ENCODE results near the gene P2RX1. TPM values are rescaled to one million over a fixed set of nuclear protein-coding genes. Genes with fewer than 3 reads are reported as not detected.

Gene P2RX1
- total and polyA plus RNA-seq, 2 donors (not counting 1 experiment from before 2014, with no cell fraction given), result 25.7 to 84.7 TPM

DNA sequence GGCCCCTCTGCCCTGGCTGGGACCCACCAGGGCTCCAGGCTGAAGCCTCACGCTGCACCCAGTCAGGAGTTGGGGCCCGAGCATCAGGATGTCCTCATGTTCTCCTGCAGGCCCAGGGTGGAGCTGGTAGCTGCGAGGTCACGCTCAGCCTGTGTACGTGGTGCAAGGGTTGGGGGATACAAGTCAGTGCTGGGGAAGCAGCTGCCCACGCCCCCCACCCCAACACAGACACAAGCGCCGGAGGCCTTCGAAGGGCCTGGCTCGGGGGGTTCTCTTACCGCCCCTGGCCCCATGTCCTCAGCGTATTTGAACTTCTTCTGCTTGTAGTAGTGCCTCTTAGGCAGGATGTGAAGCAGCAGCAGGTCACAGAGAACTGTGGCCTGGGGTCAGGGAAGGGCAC is 18.5 kb downstream of the P2RX1 start:
- 93% methylated on average over 10 of the region's 12 CpGs for WGBS (ENCODE audit: insufficient coverage)

DNA sequence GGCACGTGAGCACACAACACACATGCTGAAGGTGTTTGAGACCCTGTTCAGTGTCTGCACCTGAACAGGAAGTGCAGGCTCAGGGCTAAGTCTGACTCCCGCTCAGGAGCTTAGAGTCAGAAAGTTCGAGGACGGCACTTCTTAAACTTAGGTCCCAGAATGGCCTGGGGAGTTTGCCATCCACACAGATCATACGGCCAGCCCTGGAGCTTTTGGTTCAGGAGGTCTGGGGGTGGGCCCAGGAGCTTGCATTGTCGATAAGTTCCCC is 19.4 kb downstream of the P2RX1 start:
- peaks cover 3% of the 10 kb centered on the region for H3K79me2 ChIP-seq (ENCODE audit: control insufficient read depth, insufficient read depth, low read length)
- H3K9me3 ChIP-seq (ENCODE audit: control extremely low read depth in 1 of 3, control insufficient read depth in 2 of 3, insufficient read depth in 1 of 3, low read length in 2 of 3), result no peaks in the 10 kb centered on the region
- no peak for DNase-seq
- intact Hi-C loops (cut with micrococcal nuclease), result no loop called here
- no peaks in the 10 kb centered on the region for H3K27me3 ChIP-seq (replicated peaks in 1 of 4; ENCODE audit: control extremely low read depth in 1 of 4, control insufficient read depth in 3 of 4, insufficient read depth in 4 of 4, low read length in 3 of 4)
- 82% methylated on average over 6 of the region's 6 CpGs for WGBS (ENCODE audit: insufficient coverage)
- H4K20me1 ChIP-seq (ENCODE audit: control insufficient read depth, insufficient read depth, low read length, poor library complexity, severe bottlenecking), result no peaks in the 10 kb centered on the region
- H3K4me3 ChIP-seq (ENCODE audit: control extremely low read depth in 1 of 5, extremely low read depth in 1 of 5, insufficient read depth in 1 of 5, low read depth in 2 of 5, low read length in 4 of 5), result no peak overlapping the region
- Mint-ChIP-seq H3K4me1 (peaks cover 20% of the 10 kb centered on the region), H3K9me3 (ENCODE audit: insufficient read depth) (no peaks in the 10 kb centered on the region), H3K27me3 (no peaks in the 10 kb centered on the region), H3K27ac (no peak overlapping the region), H3K4me3 (no peak overlapping the region)
- H2AFZ ChIP-seq (ENCODE audit: insufficient read depth, low read depth, low read length, poor library complexity, severe bottlenecking), result no peak overlapping the region
- H3K9ac ChIP-seq (ENCODE audit: low read length), result no peak overlapping the region
- H3K4me2 ChIP-seq (replicated peaks; ENCODE audit: low read depth, low read length, poor library complexity, severe bottlenecking), result no peak overlapping the region
- no peak overlapping the region for H3K27ac ChIP-seq (ENCODE audit: low read length in 2 of 2)
- POLR2A ChIA-PET, result interaction anchor here (0.6 to 1.5 kb wide), 2 partner anchors 65 to 203 kb away, joined by 4 to 5 read pairs; no protein-coding TSS in a partner anchor
- no peaks in the 10 kb centered on the region for H3K36me3 ChIP-seq (replicated peaks in 1 of 2; ENCODE audit: control extremely low read depth in 1 of 2, control insufficient read depth in 1 of 2, extremely low read depth in 1 of 2, insufficient read depth in 2 of 2, low read length in 1 of 2)
- peaks cover 12 to 19% of the 10 kb centered on the region in 2 donors for H3K4me1 ChIP-seq (ENCODE audit: control insufficient read depth in 2 of 2, insufficient read depth in 2 of 2, low read length in 2 of 2)
- CTCF ChIA-PET, result interaction anchor here (1.6 to 5.6 kb wide), 2 partner anchors 16 to 32 kb away, joined by 4 to 48 read pairs; no protein-coding TSS in a partner anchor
- ATAC-seq (ENCODE audit: low read depth), result no peak
- no peak for TF ChIP-seq EZH2 (IDR thresholded peaks at IDR 0.05; ENCODE audit: borderline replicate concordance, insufficient read depth, low read depth, low read length, poor library complexity, severe bottlenecking)
- TF ChIP-seq CTCF (IDR thresholded peaks at IDR 0.05), result no peak

More for the DNA sequence above, 18.5 kb downstream of the P2RX1 start:
- Histone ChIP-seq H3K79me2 (ENCODE audit: control insufficient read depth, insufficient read depth, low read length) (no peaks in the 10 kb centered on the region), H3K4me3 (ENCODE audit: control extremely low read depth in 1 of 5, extremely low read depth in 1 of 5, insufficient read depth in 1 of 5, low read depth in 2 of 5, low read length in 4 of 5) (no peak overlapping the region), H3K4me1 (ENCODE audit: control insufficient read depth in 2 of 2, insufficient read depth in 2 of 2, low read length in 2 of 2) (peaks cover 9 to 16% of the 10 kb centered on the region in 2 donors), H3K9me3 (ENCODE audit: control extremely low read depth in 1 of 3, control insufficient read depth in 2 of 3, insufficient read depth in 1 of 3, low read length in 2 of 3) (no peaks in the 10 kb centered on the region), H3K4me2 (replicated peaks; ENCODE audit: low read depth, low read length, poor library complexity, severe bottlenecking) (no peak overlapping the region), H4K20me1 (ENCODE audit: control insufficient read depth, insufficient read depth, low read length, poor library complexity, severe bottlenecking) (no peaks in the 10 kb centered on the region), H3K27ac (ENCODE audit: low read length in 2 of 2) (no peak overlapping the region), H3K9ac (ENCODE audit: low read length) (no peak overlapping the region), H2AFZ (ENCODE audit: insufficient read depth, low read depth, low read length, poor library complexity, severe bottlenecking) (no peak overlapping the region), H3K36me3 (replicated peaks in 1 of 2; ENCODE audit: control extremely low read depth in 1 of 2, control insufficient read depth in 1 of 2, extremely low read depth in 1 of 2, insufficient read depth in 2 of 2, low read length in 1 of 2) (no peaks in the 10 kb centered on the region), H3K27me3 (replicated peaks in 1 of 4; ENCODE audit: control extremely low read depth in 1 of 4, control insufficient read depth in 3 of 4, insufficient read depth in 4 of 4, low read length in 3 of 4) (no peaks in the 10 kb centered on the region)
- CTCF ChIA-PET, result interaction anchor here (1.5 to 5.6 kb wide), 2 partner anchors 15 to 34 kb away, joined by 4 to 48 read pairs; no protein-coding TSS in a partner anchor
- TF ChIP-seq CTCF (IDR thresholded peaks at IDR 0.05) (no peak), EZH2 (IDR thresholded peaks at IDR 0.05; ENCODE audit: borderline replicate concordance, insufficient read depth, low read depth, low read length, poor library complexity, severe bottlenecking) (no peak)
- no peak for ATAC-seq (ENCODE audit: low read depth)
- H3K4me1 Mint-ChIP-seq, result peaks cover 17% of the 10 kb centered on the region
- H3K27ac Mint-ChIP-seq, result no peak overlapping the region
- H3K9me3 Mint-ChIP-seq (ENCODE audit: insufficient read depth), result no peaks in the 10 kb centered on the region
- no peaks in the 10 kb centered on the region for H3K27me3 Mint-ChIP-seq
- POLR2A ChIA-PET, result interaction anchor here (1.5 kb wide), 1 partner anchor 64 kb away, joined by 4 read pairs; no protein-coding TSS in a partner anchor
- intact Hi-C loops (cut with micrococcal nuclease), result no loop called here
- DNase-seq, result no peak
- no peak overlapping the region for H3K4me3 Mint-ChIP-seq
